Memory B cell (primary cell): ENCODE data around the gene ANKRD29.

ENCODE experiments used
- ATAC-seq: fragments of 150-1000 bp; cut with Tn5 transposase; 2 replicates; pipeline ENCODE4 v1.10.0; 2021; ENCODE audit warnings: low read depth, mild to moderate bottlenecking, moderate library complexity
- DNase-seq, 2 donors: peaks; one replicate each; pipeline ENCODE4 v3.0.0; 2022; ENCODE audit warnings: low spot score in 2 of 2
- H3K27ac Mint-ChIP-seq: one replicate; pipeline ENCODE4 v1.8.0; 2022; ENCODE audit warnings: mild to moderate bottlenecking, moderate library complexity, mixed read lengths
- H3K27me3 Mint-ChIP-seq: one replicate; pipeline ENCODE4 v1.8.0; 2022; ENCODE audit warnings: mixed read lengths
- H3K36me3 Mint-ChIP-seq: one replicate; pipeline ENCODE4 v1.8.0; 2022; ENCODE audit warnings: mild to moderate bottlenecking, mixed read lengths
- H3K4me1 Mint-ChIP-seq: one replicate; pipeline ENCODE4 v1.8.0; 2022; ENCODE audit warnings: mixed read lengths
- H3K4me3 Mint-ChIP-seq: one replicate; pipeline ENCODE4 v1.8.0; 2022; ENCODE audit warnings: mild to moderate bottlenecking, moderate library complexity, mixed read lengths
- H3K9me3 Mint-ChIP-seq: one replicate; pipeline ENCODE4 v1.8.0; 2022; ENCODE audit warnings: mixed read lengths

ANKRD29 gene

DNA sequence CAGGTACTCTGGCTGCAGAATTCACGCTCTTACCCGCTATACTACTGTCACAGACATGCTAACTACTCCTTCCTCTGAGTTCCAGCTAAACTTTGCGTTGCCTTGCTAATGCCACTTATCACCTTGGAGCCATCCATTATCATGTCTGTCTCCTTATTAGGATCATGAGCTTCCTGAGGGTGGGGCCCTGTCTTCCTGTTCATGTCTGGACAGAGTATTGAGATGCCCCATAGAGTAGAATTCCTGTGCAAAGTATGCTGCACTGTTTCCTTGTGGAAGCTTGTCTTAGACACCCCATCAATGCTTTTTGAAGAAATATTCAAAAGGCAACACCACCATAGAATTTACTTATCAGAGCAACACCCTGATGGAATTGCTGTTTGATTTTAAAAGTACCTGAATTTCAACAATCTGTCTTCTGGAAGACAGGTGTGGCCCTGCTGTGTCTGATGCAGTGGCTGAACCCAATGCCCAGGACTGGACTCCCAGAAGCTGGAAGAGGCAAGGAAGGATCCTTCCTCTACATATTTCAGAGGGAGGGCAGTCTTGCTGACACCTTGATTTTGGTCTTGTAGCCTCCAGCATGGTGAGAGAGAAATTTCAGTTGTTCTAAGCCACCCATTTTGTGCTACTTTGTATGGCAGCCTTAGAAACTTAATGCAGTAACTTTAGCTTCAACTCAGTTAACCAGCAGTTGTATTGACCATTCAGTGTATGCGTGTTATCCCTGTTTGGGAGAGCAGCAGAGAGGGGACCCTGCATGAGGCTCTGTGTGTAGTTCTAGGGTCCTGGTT lies 32.1 kb upstream of the ANKRD29 start:
- no peaks in the 10 kb centered on the region for H3K4me1 Mint-ChIP-seq
- H3K4me3 Mint-ChIP-seq: no peak overlapping the region

DNA sequence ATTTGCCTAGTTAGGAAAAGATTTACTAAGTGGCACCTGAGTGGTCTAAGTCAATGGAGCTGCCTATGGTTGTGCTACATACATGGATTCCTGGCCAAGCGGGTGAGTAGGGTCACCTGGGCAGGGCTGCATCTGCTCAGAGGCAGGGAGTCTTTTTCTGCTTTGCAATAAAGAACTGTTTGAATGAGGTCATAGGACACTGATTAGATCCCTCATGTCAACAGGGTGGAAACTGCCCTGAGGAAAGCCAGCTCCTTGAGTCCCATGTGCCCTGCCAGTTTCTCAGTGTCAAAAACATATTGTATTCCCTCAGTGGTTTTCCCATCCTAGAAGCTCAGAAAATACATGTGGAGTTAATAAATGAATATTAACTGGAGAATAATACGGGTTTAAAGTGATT lies 31.1 kb upstream of the ANKRD29 start:
- Mint-ChIP-seq H3K27ac (no peak overlapping the region), H3K9me3 (no peaks in the 10 kb centered on the region), H3K4me1 (no peaks in the 10 kb centered on the region), H3K36me3 (no peaks in the 10 kb centered on the region), H3K4me3 (no peak overlapping the region), H3K27me3 (peaks cover 9% of the 10 kb centered on the region)
- DNase-seq: no peak
- ATAC-seq: no peak

More for the DNA sequence above, 32.1 kb upstream of the ANKRD29 start:
- Mint-ChIP-seq H3K36me3 (no peaks in the 10 kb centered on the region), H3K9me3 (no peaks in the 10 kb centered on the region), H3K27ac (no peak overlapping the region), H3K27me3 (peaks cover 9% of the 10 kb centered on the region)
- ATAC-seq (no peak), DNase-seq (no peak)

DNA sequence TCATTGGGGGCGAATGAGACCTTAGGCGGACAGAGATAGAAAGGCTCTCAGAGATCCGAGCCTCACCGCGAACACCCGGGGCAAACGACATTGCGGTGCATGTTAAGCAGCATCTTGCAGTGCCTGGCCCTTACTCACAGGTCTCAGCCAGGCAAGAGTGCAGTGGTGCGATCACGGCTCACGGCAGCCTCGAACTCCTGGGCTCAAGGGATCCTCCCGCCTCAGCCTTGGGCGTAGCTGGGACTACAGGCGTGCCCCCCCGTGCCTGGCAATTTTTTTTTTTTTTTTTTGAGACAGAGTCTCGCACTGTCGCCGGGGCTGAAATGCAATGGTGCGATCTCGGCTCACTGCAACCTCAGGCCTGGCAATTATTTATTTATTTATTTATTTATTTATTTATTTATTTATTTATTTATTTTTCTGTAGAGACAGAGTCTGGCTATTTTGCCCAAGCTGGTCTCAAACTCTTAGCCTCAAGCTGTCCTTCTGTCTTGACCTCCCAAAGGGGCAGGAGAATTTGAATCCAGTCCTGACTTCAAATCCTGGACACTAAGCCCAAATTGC lies 27.9 kb upstream of the ANKRD29 start:
- H3K4me3 Mint-ChIP-seq: no peak overlapping the region
- ATAC-seq: no peak
- H3K27ac Mint-ChIP-seq: no peak overlapping the region
- no peaks in the 10 kb centered on the region for H3K36me3 Mint-ChIP-seq
- peaks cover 10% of the 10 kb centered on the region for H3K27me3 Mint-ChIP-seq
- H3K4me1 Mint-ChIP-seq: no peaks in the 10 kb centered on the region
- H3K9me3 Mint-ChIP-seq: no peaks in the 10 kb centered on the region
- no peak for DNase-seq

DNA sequence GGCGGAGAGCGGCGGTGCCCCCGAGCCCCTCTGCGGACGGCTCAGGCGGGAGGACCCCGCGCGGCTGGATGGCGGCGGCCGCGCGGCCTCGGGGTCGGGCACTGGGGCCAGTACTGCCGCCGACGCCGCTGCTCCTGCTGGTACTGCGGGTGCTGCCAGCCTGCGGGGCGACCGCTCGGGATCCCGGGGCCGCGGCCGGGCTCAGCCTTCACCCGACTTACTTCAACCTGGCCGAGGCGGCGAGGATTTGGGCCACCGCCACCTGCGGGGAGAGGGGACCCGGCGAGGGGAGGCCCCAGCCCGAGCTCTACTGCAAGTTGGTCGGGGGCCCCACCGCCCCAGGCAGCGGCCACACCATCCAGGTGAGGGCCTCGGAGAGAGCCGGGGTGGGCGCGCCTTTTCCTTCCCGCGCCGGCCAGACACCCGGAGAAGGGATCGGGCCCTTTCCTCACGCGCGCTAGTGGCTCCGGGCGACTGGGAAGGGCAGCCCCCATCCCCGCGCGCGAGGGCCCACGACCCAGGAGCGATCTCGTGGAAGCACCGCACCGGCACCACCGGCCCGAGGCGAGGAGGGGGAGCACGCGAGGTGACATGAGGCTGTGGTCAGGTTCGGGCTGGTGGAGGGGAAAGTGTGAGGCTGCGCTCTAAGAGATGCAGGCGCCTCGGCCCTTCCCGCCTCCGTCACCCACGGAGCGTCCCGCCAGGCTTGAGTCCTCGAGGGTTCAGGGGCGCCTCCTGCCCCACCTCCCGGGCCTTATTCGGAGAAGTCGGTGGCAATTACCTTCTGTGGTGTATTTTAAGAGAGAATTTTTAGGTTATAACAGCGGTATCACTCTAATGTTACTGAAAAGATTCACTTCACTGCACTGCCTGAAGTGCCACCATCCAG lies 27.1 kb upstream of the ANKRD29 start:
- Mint-ChIP-seq H3K4me3 (peak overlapping the region; percentile 14), H3K27ac (no peak overlapping the region), H3K4me1 (no peaks in the 10 kb centered on the region), H3K9me3 (no peaks in the 10 kb centered on the region), H3K27me3 (peaks cover 10% of the 10 kb centered on the region), H3K36me3 (no peaks in the 10 kb centered on the region)
- ATAC-seq (peak; percentile 12), DNase-seq (peak in 1 of 2 donors; percentile 14)

DNA sequence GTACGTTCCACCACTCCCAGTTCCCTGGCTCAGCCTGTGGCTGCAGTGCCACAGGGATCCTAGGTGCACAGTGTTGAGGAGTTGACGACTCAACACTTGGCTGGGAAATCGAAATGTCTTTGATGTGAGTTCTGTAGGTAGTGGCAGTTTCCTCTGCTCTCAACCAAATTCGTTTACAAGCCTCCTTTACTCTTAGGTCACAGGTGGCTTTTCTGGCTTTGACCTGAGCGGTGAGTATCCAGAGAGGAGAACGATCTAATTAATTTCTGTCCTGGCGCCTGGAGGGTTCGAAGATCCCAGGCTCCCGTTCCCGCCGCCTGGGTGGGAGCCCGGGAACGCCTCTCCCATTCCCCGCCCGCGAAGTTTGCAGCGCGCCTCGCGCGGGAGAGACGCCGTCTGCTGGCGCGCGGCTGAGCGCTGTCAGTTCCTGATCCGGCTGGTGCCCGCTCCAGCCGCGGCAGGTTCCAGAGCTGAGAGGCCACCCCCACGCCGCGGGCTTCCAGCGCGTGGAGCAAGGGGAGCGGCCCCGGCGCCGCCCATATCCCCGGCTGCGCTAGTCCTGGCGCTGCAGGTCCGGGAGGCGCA lies 26.4 kb upstream of the ANKRD29 start, which contains the start of gene LAMA3:
Gene LAMA3, plus strand, starts transcription at position 423 of the 585 bp plus-strand sequence. CDS start 231 bp downstream, outside the sequence.
- Mint-ChIP-seq H3K36me3 (no peaks in the 10 kb centered on the region), H3K9me3 (peaks cover 2% of the 10 kb centered on the region), H3K4me3 (peak within 1 kb of the TSS; percentile 14), H3K27me3 (peaks cover 12% of the 10 kb centered on the region), H3K4me1 (no peaks in the 10 kb centered on the region), H3K27ac (no peak within 1 kb of the TSS)
- peak; percentile 32 for ATAC-seq
- DNase-seq: peak in 1 of 2 donors; percentile 13

DNA sequence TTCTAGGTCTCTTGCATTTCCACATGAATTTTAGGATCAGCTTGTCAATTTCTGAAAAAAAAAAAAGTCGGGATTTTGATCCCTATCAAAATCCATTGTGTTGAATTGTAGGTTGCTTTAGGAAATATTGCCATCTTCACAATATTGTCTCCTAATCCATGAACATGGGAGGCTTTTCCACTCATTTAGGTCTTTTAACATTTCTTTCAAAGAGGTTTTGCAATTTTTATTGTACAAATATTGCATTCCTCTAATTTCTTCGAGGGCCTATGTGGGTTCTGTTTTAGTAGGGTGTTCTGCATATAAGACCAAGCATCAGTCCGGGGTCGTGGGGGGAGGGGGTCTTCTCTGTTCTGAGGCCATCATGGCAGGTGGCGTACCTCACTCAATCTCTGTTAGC lies 25.8 kb upstream of the ANKRD29 start:
- no peak overlapping the region for H3K4me3 Mint-ChIP-seq
- H3K27ac Mint-ChIP-seq: no peak overlapping the region
- no peak for DNase-seq
- ATAC-seq: no peak
- H3K4me1 Mint-ChIP-seq: no peaks in the 10 kb centered on the region
- peaks cover 2% of the 10 kb centered on the region for H3K9me3 Mint-ChIP-seq
- no peaks in the 10 kb centered on the region for H3K36me3 Mint-ChIP-seq
- H3K27me3 Mint-ChIP-seq: peaks cover 10% of the 10 kb centered on the region

DNA sequence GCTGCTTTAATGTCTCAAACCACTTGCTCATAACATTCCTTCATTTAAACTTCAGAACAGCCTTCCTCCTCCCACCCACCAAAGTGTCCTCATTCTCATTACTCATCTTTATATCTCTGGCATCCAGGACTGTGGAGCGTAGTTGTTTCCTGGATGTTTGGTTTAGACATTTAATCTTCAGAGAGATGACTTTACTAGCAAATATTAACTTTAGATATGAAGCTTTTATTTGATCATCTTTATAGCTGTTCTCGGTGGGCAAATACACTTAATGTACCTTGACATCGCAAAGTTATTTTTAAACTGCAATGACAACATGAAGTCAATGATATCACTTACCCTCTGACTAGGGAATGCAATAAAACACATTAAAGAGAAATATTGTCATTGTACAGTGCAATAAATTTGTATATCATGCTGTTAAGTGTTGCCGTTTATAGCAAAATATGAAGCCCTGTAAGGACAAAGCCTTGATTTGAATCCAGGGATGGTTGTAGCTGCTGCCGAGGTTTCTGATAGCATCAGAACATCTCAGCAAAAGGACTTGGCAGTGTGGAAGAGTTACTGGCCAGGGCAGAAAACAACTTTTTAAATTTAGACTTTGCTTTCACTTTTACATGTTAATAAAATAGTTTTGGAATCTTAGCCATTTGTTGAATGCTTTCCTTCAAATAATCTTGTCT lies 21.9 kb upstream of the ANKRD29 start:
- no peak overlapping the region for H3K27ac Mint-ChIP-seq

DNA sequence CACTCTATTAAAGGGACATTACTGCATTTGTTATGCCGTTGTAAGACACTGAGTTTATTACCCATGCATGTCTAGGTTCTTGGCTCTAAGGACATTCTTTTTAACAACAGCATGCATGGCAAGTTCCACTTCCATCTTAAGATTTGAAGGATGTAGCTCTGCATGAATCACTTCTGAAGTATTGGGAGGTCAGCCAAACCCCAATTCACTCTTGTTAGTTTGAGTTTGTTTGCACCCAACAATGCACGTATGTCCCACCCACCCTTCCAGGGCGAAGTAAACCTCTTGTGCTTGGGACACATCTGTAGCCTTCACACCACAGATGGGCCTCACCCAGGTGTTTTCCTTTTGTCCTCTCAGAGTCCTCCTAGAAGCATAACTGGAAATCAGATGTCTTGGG lies 21.0 kb upstream of the ANKRD29 start:
- no peaks in the 10 kb centered on the region for H3K4me1 Mint-ChIP-seq
- no peaks in the 10 kb centered on the region for H3K36me3 Mint-ChIP-seq
- H3K9me3 Mint-ChIP-seq: peaks cover 2% of the 10 kb centered on the region
- no peak for DNase-seq
- no peak overlapping the region for H3K27ac Mint-ChIP-seq
- no peak for ATAC-seq
- no peak overlapping the region for H3K4me3 Mint-ChIP-seq
- H3K27me3 Mint-ChIP-seq: peaks cover 19% of the 10 kb centered on the region

More for the DNA sequence above, 21.9 kb upstream of the ANKRD29 start:
- peaks cover 16% of the 10 kb centered on the region for H3K27me3 Mint-ChIP-seq
- H3K36me3 Mint-ChIP-seq: no peaks in the 10 kb centered on the region
- peaks cover 2% of the 10 kb centered on the region for H3K9me3 Mint-ChIP-seq
- DNase-seq: no peak
- no peak for ATAC-seq
- H3K4me1 Mint-ChIP-seq: no peaks in the 10 kb centered on the region
- no peak overlapping the region for H3K4me3 Mint-ChIP-seq

DNA sequence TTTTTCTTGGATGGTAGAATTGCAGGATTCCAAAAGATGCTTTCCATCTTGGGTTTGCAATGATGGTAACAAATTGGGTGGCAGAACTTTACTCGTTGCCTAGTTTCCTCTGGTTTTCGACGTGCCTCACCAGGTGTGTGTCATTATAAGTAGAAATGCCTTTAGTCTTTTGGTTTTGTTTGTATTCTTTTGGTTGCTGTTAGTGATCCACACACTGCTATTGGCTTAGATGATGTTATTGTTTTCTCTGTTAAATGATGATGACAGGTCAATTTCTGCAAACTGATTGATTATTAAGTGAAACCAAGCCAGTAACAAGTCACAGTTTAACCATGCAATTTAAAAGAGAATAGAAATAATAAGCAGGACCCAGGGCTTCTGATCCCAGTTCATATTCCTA lies 20.4 kb upstream of the ANKRD29 start:
- no peak overlapping the region for H3K4me3 Mint-ChIP-seq
- no peak for ATAC-seq
- no peaks in the 10 kb centered on the region for H3K4me1 Mint-ChIP-seq
- no peak overlapping the region for H3K27ac Mint-ChIP-seq
- peaks cover 2% of the 10 kb centered on the region for H3K9me3 Mint-ChIP-seq
- no peak for DNase-seq
- H3K27me3 Mint-ChIP-seq: peaks cover 20% of the 10 kb centered on the region
- H3K36me3 Mint-ChIP-seq: no peaks in the 10 kb centered on the region

DNA sequence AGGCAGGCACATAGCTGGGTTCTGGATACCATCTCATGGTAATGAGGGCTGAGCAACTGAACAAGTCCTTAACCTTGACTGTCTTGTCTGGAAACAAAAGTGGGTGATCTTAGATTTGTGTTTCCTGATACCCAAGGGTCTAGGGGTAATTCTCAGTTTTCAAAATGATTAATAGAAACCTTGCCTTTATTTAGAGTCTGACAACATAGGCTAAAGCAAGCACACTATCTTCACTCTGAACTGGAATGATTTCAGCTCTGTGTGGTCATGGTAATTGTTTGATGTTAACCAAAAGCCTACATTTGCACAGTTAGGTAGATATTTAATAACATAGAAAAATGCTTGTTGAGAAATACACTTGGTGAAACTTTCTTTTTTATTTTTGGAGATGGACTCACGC lies 19.8 kb upstream of the ANKRD29 start:
- H3K4me1 Mint-ChIP-seq: no peaks in the 10 kb centered on the region
- no peaks in the 10 kb centered on the region for H3K36me3 Mint-ChIP-seq
- no peak for DNase-seq
- no peak for ATAC-seq
- H3K9me3 Mint-ChIP-seq: peaks cover 2% of the 10 kb centered on the region
- peaks cover 19% of the 10 kb centered on the region for H3K27me3 Mint-ChIP-seq
- no peak overlapping the region for H3K4me3 Mint-ChIP-seq
- no peak overlapping the region for H3K27ac Mint-ChIP-seq

DNA sequence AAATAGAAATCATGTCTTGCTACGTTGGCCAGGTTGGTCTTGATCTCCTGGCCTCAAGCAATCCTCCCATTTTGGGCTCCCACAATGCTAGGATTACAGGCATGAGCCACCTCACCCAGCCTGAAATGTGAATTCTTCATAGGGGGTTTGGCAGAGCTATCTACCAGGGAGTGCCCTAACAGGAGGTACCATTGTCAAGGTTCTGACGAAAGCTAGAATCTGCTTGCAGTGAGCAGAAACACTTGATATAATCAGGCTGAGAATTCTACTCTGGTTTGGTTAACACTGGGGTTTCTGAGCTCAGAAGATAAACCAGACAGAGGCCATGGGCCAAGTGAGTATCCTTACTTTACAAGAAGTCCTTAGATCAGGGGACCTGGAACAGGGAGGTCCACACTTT lies 19.3 kb upstream of the ANKRD29 start:
- DNase-seq (no peak), ATAC-seq (no peak)
- H3K27ac Mint-ChIP-seq: no peak overlapping the region
- H3K9me3 Mint-ChIP-seq: peaks cover 2% of the 10 kb centered on the region
- H3K4me1 Mint-ChIP-seq: no peaks in the 10 kb centered on the region
- H3K4me3 Mint-ChIP-seq: no peak overlapping the region
- peaks cover 20% of the 10 kb centered on the region for H3K27me3 Mint-ChIP-seq
- H3K36me3 Mint-ChIP-seq: no peaks in the 10 kb centered on the region

DNA sequence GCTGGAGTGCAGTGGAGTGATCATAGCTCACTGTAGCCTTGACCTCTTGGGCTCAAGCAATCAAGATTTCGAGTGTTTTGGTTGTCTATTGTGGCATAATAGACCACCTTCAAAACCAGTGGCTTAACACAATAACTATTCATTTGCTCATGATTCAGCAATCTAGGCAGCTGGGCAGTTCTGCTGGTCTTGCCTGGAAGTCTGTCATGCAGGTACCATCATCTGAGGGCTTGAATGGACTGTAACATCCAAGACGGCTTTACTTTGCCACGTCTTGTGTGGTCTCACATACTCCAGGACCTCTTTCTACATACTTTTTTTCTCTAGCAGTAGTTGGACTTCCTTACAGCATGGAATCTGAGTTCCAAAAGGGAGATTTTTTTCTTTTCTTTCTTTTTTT lies 13.2 kb upstream of the ANKRD29 start:
- Mint-ChIP-seq H3K4me3 (no peak overlapping the region), H3K4me1 (no peaks in the 10 kb centered on the region), H3K36me3 (no peaks in the 10 kb centered on the region), H3K27ac (no peak overlapping the region), H3K9me3 (no peaks in the 10 kb centered on the region), H3K27me3 (peaks cover 17% of the 10 kb centered on the region)
- DNase-seq (no peak), ATAC-seq (no peak)

DNA sequence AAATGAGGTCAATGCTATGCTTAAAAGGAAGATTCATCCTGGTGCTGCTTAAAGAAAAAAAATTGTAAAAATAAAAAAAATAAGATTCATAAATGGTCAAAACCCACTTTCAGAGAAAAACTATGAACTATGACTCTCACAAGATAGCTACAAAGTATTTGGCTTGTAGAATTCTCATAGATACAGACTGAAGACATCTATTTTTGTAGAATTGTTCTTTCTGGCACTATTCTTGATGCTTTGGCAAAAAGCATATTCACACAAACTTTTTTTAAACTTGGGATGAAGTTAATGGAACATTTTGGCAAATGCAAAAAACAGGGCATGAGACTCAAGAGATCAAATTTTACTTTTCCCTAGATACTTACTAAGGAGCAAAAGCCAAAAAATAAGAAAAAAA lies 12.5 kb upstream of the ANKRD29 start:
- DNase-seq: no peak
- peaks cover 17% of the 10 kb centered on the region for H3K27me3 Mint-ChIP-seq
- ATAC-seq: no peak
- H3K4me1 Mint-ChIP-seq: no peaks in the 10 kb centered on the region
- no peak overlapping the region for H3K4me3 Mint-ChIP-seq
- no peaks in the 10 kb centered on the region for H3K36me3 Mint-ChIP-seq
- no peaks in the 10 kb centered on the region for H3K9me3 Mint-ChIP-seq
- H3K27ac Mint-ChIP-seq: no peak overlapping the region
